Neutrophil (primary cell): ENCODE data around the gene COL1A1.

Experiments
- H3K27ac ChIP-seq: fragments of 200-600 bp; sonication (generic); 2 replicates; pipeline ENCODE4 v1.5.1; 2016; ENCODE audit warnings: mild to moderate bottlenecking, moderate library complexity
- H3K27me3 ChIP-seq: fragments of 200-600 bp; sonication (generic); 2 replicates; pipeline ENCODE4 v1.6.0; 2016; ENCODE audit warnings: mild to moderate bottlenecking
- H3K36me3 ChIP-seq: fragments of 200-600 bp; sonication (generic); 2 replicates; pipeline ENCODE4 v1.5.1; 2017
- H3K4me1 ChIP-seq, 2 experiments: fragments of 200-600 bp in 1 of 2; sonication (generic) in 1 of 2; 1 replicate in 1 of 2; 2 replicates in 1 of 2; pipeline versions ENCODE4 v1.5.1 to v1.6.1; 2013 to 2016; ENCODE audit warnings: low read depth in 1 of 2, low read length in 1 of 2, mild to moderate bottlenecking in 1 of 2, moderate library complexity in 1 of 2; ENCODE audit not compliant: control insufficient read depth in 1 of 2, insufficient read depth in 1 of 2
- H3K4me3 ChIP-seq, 2 experiments: fragments of 200-600 bp in 1 of 2; sonication (generic) in 1 of 2; 1 replicate in 1 of 2; 2 replicates in 1 of 2; pipeline ENCODE4 v1.5.1; 2013 to 2016; ENCODE audit warnings: low read depth in 1 of 2, low read length in 1 of 2, mild to moderate bottlenecking in 1 of 2, moderate library complexity in 1 of 2
- H3K9me3 ChIP-seq: fragments of 200-600 bp; sonication (generic); 2 replicates; pipeline ENCODE4 v1.5.1; 2016
- TF ChIP-seq, protein P1 (sequence below): fragments of 200-600 bp; sonication (generic); IDR thresholded peaks from 2 replicates; pipeline ENCODE4 v1.5.1; 2016; ENCODE audit warnings: antibody characterized with exemption

The COL1A1 gene

GRCh38 chr17:50137042-50137441 lies 64.4 kb downstream of the COL1A1 start:
- H3K36me3 ChIP-seq = peaks cover 97% of the 10 kb centered on the region
- TF ChIP-seq, protein P1, sequence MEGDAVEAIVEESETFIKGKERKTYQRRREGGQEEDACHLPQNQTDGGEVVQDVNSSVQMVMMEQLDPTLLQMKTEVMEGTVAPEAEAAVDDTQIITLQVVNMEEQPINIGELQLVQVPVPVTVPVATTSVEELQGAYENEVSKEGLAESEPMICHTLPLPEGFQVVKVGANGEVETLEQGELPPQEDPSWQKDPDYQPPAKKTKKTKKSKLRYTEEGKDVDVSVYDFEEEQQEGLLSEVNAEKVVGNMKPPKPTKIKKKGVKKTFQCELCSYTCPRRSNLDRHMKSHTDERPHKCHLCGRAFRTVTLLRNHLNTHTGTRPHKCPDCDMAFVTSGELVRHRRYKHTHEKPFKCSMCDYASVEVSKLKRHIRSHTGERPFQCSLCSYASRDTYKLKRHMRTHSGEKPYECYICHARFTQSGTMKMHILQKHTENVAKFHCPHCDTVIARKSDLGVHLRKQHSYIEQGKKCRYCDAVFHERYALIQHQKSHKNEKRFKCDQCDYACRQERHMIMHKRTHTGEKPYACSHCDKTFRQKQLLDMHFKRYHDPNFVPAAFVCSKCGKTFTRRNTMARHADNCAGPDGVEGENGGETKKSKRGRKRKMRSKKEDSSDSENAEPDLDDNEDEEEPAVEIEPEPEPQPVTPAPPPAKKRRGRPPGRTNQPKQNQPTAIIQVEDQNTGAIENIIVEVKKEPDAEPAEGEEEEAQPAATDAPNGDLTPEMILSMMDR = no peak

DNA sequence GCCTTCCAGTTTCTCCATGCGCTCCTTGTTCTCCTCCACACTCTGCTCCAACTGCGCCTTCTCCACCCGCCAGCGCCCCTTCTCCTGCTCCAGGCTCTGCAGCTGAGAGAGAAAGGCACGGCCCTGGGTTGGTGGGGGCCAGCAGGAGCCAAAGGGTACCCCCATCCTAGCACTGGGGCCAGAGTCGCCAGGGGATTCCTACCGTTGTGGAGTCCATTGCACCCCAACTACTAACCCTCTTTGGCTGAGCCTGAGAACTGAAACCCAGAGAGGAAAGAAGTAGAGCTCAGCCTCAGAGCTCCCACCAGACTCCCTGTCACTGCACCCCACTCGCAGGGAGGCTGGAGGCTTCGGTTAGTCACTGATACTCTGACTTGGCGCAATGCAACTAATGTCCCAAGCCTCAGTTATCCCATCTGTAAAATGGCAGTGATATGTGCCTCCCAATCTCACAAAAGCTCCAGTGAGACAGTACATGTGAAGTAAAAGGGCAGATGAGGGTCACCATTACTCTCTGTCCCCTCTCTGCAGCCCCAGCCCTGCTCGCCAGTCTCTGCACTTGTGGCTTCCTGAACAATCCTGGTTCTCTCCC lies 65.2 kb downstream of the COL1A1 start:
- H3K36me3 ChIP-seq = peaks cover 88% of the 10 kb centered on the region
- TF ChIP-seq, protein P1 = no peak
- no peaks in the 10 kb centered on the region for H3K9me3 ChIP-seq
- H3K4me1 ChIP-seq = peaks cover 15 to 16% of the 10 kb centered on the region in 2 experiments
- peaks cover 10% of the 10 kb centered on the region for H3K27me3 ChIP-seq
- no peak overlapping the region for H3K27ac ChIP-seq
- no peak overlapping the region for H3K4me3 ChIP-seq

More at GRCh38 chr17:50137042-50137441, 64.4 kb downstream of the COL1A1 start:
- Histone ChIP-seq H3K4me3 (no peak overlapping the region), H3K27me3 (peaks cover 1% of the 10 kb centered on the region), H3K9me3 (no peaks in the 10 kb centered on the region), H3K27ac (no peak overlapping the region), H3K4me1 (peaks cover 18 to 23% of the 10 kb centered on the region in 2 experiments)

GRCh38 chr17:50135316-50136095 lies 65.9 kb downstream of the COL1A1 start:
- TF ChIP-seq, protein P1 = no peak
- Histone ChIP-seq H3K4me3 (no peak overlapping the region), H3K9me3 (no peaks in the 10 kb centered on the region), H3K36me3 (peaks cover 81% of the 10 kb centered on the region), H3K4me1 (peaks cover 8 to 9% of the 10 kb centered on the region in 2 experiments), H3K27me3 (peaks cover 17% of the 10 kb centered on the region), H3K27ac (no peak overlapping the region)

GRCh38 chr17:50134206-50135110 lies 67.0 kb downstream of the COL1A1 start:
- peaks cover 27% of the 10 kb centered on the region for H3K27me3 ChIP-seq
- H3K9me3 ChIP-seq = no peaks in the 10 kb centered on the region
- TF ChIP-seq, protein P1 = no peak
- H3K27ac ChIP-seq = no peak overlapping the region
- no peak overlapping the region for H3K4me3 ChIP-seq
- H3K36me3 ChIP-seq = peaks cover 71% of the 10 kb centered on the region
- peaks cover 0 to 9% of the 10 kb centered on the region in 2 experiments for H3K4me1 ChIP-seq

DNA sequence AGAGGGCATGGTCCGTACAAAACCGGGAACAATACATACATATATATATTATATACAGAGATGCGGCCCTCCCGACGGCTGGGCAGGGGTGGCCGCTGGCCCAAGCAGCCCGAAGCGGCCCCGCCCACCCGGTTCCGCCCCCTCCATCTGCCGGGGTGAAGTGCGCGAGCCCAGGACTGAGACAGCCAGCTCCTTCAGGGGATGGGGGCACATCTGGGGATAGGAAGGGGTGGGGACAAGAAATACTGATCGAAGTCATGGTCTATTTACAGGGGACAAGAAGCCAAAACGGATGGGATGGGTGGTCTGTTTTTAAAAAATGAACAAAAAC lies 67.7 kb downstream of the COL1A1 start:
- TF ChIP-seq, protein P1 = no peak
- peaks cover 64% of the 10 kb centered on the region for H3K36me3 ChIP-seq
- H3K9me3 ChIP-seq = no peaks in the 10 kb centered on the region
- H3K27ac ChIP-seq = no peak overlapping the region
- H3K4me1 ChIP-seq = peaks cover 3 to 16% of the 10 kb centered on the region in 2 experiments
- no peak overlapping the region for H3K4me3 ChIP-seq
- peaks cover 34% of the 10 kb centered on the region for H3K27me3 ChIP-seq
